ENCODE measurements around the gene PPP4R4.

Gene PPP4R4

GRCh38 chr14:94126419-94126677, 47.8 kb upstream of the PPP4R4 start:
- Histone ChIP-seq H2AK5ac (ENCODE audit: low read length, severe bottlenecking) (no peak overlapping the region), H3K36me3 (ENCODE audit: control insufficient read depth in 1 of 2, insufficient read depth in 2 of 2, low read depth in 1 of 2, low read length in 2 of 2) (peaks cover 14 to 23% of the 10 kb centered on the region in 2 experiments), H3K79me1 (replicated peaks; ENCODE audit: low read length, poor library complexity, severe bottlenecking) (peaks cover 6% of the 10 kb centered on the region), H3K4ac (ENCODE audit: low read depth in 1 of 2, low read length in 2 of 2) (no peak overlapping the region), H3K4me2 (ENCODE audit: low read length, poor library complexity, severe bottlenecking) (no peak overlapping the region), H2BK12ac (ENCODE audit: low read length in 2 of 2) (no peak overlapping the region), H2BK15ac (ENCODE audit: low read depth, poor library complexity, severe bottlenecking) (no peak overlapping the region), H3K4me3 (ENCODE audit: insufficient read depth in 1 of 2, low read depth in 1 of 2, low read length in 2 of 2) (no peak overlapping the region), H3K23ac (ENCODE audit: low read length in 2 of 2) (no peak overlapping the region), H3K9ac (ENCODE audit: low read length) (no peak overlapping the region), H3K27ac (ENCODE audit: low read length, poor library complexity, severe bottlenecking) (no peak overlapping the region), H3K9me3 (ENCODE audit: control insufficient read depth, low read length) (no peaks in the 10 kb centered on the region), H4K8ac (ENCODE audit: low read length) (no peak overlapping the region), H2AFZ (ENCODE audit: low read depth, low read length) (no peak overlapping the region), H2BK5ac (ENCODE audit: low read depth, low read length, poor library complexity, severe bottlenecking) (no peak overlapping the region), H3K18ac (ENCODE audit: low read depth in 1 of 2, low read length in 2 of 2) (no peak overlapping the region), H3K27me3 (ENCODE audit: control insufficient read depth in 1 of 2, insufficient read depth in 1 of 2, low read length in 2 of 2) (no peaks in the 10 kb centered on the region), H3K14ac (ENCODE audit: low read length in 2 of 2) (no peak overlapping the region), H3K4me1 (ENCODE audit: control insufficient read depth, insufficient read depth, low read depth, low read length) (peaks cover 14% of the 10 kb centered on the region), H2BK120ac (ENCODE audit: low read depth, low read length) (no peak overlapping the region), H4K91ac (ENCODE audit: low read length) (no peak overlapping the region)
- no peak for DNase-seq
- 89% methylated on average over 1 of the region's 1 CpG for WGBS

GRCh38 chr14:94126800-94127199, 47.3 kb upstream of the PPP4R4 start:
- Histone ChIP-seq H4K8ac (ENCODE audit: low read length) (no peak overlapping the region), H3K4me2 (ENCODE audit: low read length, poor library complexity, severe bottlenecking) (no peak overlapping the region), H3K4me3 (ENCODE audit: insufficient read depth in 1 of 2, low read depth in 1 of 2, low read length in 2 of 2) (no peak overlapping the region), H3K4me1 (ENCODE audit: control insufficient read depth, insufficient read depth, low read depth, low read length) (peaks cover 14% of the 10 kb centered on the region), H2AFZ (ENCODE audit: low read depth, low read length) (no peak overlapping the region), H3K27me3 (ENCODE audit: control insufficient read depth in 1 of 2, insufficient read depth in 1 of 2, low read length in 2 of 2) (no peaks in the 10 kb centered on the region), H2BK12ac (ENCODE audit: low read length in 2 of 2) (no peak overlapping the region), H3K36me3 (ENCODE audit: control insufficient read depth in 1 of 2, insufficient read depth in 2 of 2, low read depth in 1 of 2, low read length in 2 of 2) (peaks cover 14 to 23% of the 10 kb centered on the region in 2 experiments), H3K9me3 (ENCODE audit: control insufficient read depth, low read length) (no peaks in the 10 kb centered on the region), H3K23ac (ENCODE audit: low read length in 2 of 2) (no peak overlapping the region), H3K18ac (ENCODE audit: low read depth in 1 of 2, low read length in 2 of 2) (no peak overlapping the region), H3K14ac (ENCODE audit: low read length in 2 of 2) (no peak overlapping the region), H3K9ac (ENCODE audit: low read length) (no peak overlapping the region), H3K79me1 (replicated peaks; ENCODE audit: low read length, poor library complexity, severe bottlenecking) (peaks cover 6% of the 10 kb centered on the region), H3K4ac (ENCODE audit: low read depth in 1 of 2, low read length in 2 of 2) (no peak overlapping the region), H2AK5ac (ENCODE audit: low read length, severe bottlenecking) (no peak overlapping the region), H2BK5ac (ENCODE audit: low read depth, low read length, poor library complexity, severe bottlenecking) (no peak overlapping the region), H2BK15ac (ENCODE audit: low read depth, poor library complexity, severe bottlenecking) (no peak overlapping the region), H2BK120ac (ENCODE audit: low read depth, low read length) (no peak overlapping the region), H4K91ac (ENCODE audit: low read length) (no peak overlapping the region), H3K27ac (ENCODE audit: low read length, poor library complexity, severe bottlenecking) (no peak overlapping the region)
- WGBS = 92% methylated on average over 5 of the region's 5 CpGs
- DNase-seq = no peak

- Histone ChIP-seq H3K4me1 (ENCODE audit: control insufficient read depth, insufficient read depth, low read depth, low read length) (peaks cover 14% of the 10 kb centered on the region), H2BK12ac (ENCODE audit: low read length in 2 of 2) (no peak overlapping the region), H2AK5ac (ENCODE audit: low read length, severe bottlenecking) (no peak overlapping the region), H2AFZ (ENCODE audit: low read depth, low read length) (no peak overlapping the region), H3K36me3 (ENCODE audit: control insufficient read depth in 1 of 2, insufficient read depth in 2 of 2, low read depth in 1 of 2, low read length in 2 of 2) (peaks cover 14 to 23% of the 10 kb centered on the region in 2 experiments), H3K9me3 (ENCODE audit: control insufficient read depth, low read length) (no peaks in the 10 kb centered on the region), H4K91ac (ENCODE audit: low read length) (no peak overlapping the region), H3K9ac (ENCODE audit: low read length) (no peak overlapping the region), H3K18ac (ENCODE audit: low read depth in 1 of 2, low read length in 2 of 2) (no peak overlapping the region), H3K27ac (ENCODE audit: low read length, poor library complexity, severe bottlenecking) (no peak overlapping the region), H2BK15ac (ENCODE audit: low read depth, poor library complexity, severe bottlenecking) (no peak overlapping the region), H3K79me1 (replicated peaks; ENCODE audit: low read length, poor library complexity, severe bottlenecking) (peaks cover 6% of the 10 kb centered on the region), H3K27me3 (ENCODE audit: control insufficient read depth in 1 of 2, insufficient read depth in 1 of 2, low read length in 2 of 2) (no peaks in the 10 kb centered on the region), H4K8ac (ENCODE audit: low read length) (no peak overlapping the region), H3K4me3 (ENCODE audit: insufficient read depth in 1 of 2, low read depth in 1 of 2, low read length in 2 of 2) (no peak overlapping the region), H3K4ac (ENCODE audit: low read depth in 1 of 2, low read length in 2 of 2) (no peak overlapping the region), H3K14ac (ENCODE audit: low read length in 2 of 2) (no peak overlapping the region), H3K4me2 (ENCODE audit: low read length, poor library complexity, severe bottlenecking) (no peak overlapping the region), H2BK120ac (ENCODE audit: low read depth, low read length) (no peak overlapping the region), H3K23ac (ENCODE audit: low read length in 2 of 2) (no peak overlapping the region), H2BK5ac (ENCODE audit: low read depth, low read length, poor library complexity, severe bottlenecking) (no peak overlapping the region)
- 88% methylated on average over 4 of the region's 6 CpGs for WGBS
- DNase-seq = no peak
Measured at GRCh38 chr14:94127330-94127729, 46.8 kb upstream of the PPP4R4 start.

GRCh38 chr14:94128216-94128839, 45.8 kb upstream of the PPP4R4 start:
- Histone ChIP-seq H3K23ac (ENCODE audit: low read length in 2 of 2) (no peak overlapping the region), H3K27ac (ENCODE audit: low read length, poor library complexity, severe bottlenecking) (no peak overlapping the region), H3K9me3 (ENCODE audit: control insufficient read depth, low read length) (no peaks in the 10 kb centered on the region), H4K8ac (ENCODE audit: low read length) (no peak overlapping the region), H3K79me1 (replicated peaks; ENCODE audit: low read length, poor library complexity, severe bottlenecking) (peaks cover 6% of the 10 kb centered on the region), H2BK15ac (ENCODE audit: low read depth, poor library complexity, severe bottlenecking) (no peak overlapping the region), H2BK5ac (ENCODE audit: low read depth, low read length, poor library complexity, severe bottlenecking) (no peak overlapping the region), H3K36me3 (ENCODE audit: control insufficient read depth in 1 of 2, insufficient read depth in 2 of 2, low read depth in 1 of 2, low read length in 2 of 2) (peaks cover 14 to 23% of the 10 kb centered on the region in 2 experiments), H3K9ac (ENCODE audit: low read length) (peak overlapping the region; percentile 92), H2BK120ac (ENCODE audit: low read depth, low read length) (no peak overlapping the region), H3K27me3 (ENCODE audit: control insufficient read depth in 1 of 2, insufficient read depth in 1 of 2, low read length in 2 of 2) (no peaks in the 10 kb centered on the region), H4K91ac (ENCODE audit: low read length) (no peak overlapping the region), H3K4me2 (ENCODE audit: low read length, poor library complexity, severe bottlenecking) (no peak overlapping the region), H2BK12ac (ENCODE audit: low read length in 2 of 2) (no peak overlapping the region), H3K18ac (ENCODE audit: low read depth in 1 of 2, low read length in 2 of 2) (no peak overlapping the region), H2AK5ac (ENCODE audit: low read length, severe bottlenecking) (no peak overlapping the region), H2AFZ (ENCODE audit: low read depth, low read length) (no peak overlapping the region), H3K14ac (ENCODE audit: low read length in 2 of 2) (no peak overlapping the region), H3K4me1 (ENCODE audit: control insufficient read depth, insufficient read depth, low read depth, low read length) (peaks cover 13% of the 10 kb centered on the region), H3K4ac (ENCODE audit: low read depth in 1 of 2, low read length in 2 of 2) (no peak overlapping the region), H3K4me3 (ENCODE audit: insufficient read depth in 1 of 2, low read depth in 1 of 2, low read length in 2 of 2) (peak overlapping the region in 1 of 2 experiments; percentile 87)
- 85% methylated on average over 14 of the region's 14 CpGs for WGBS
- no peak for DNase-seq

Measured in mesenchymal stem cell (in vitro differentiated cells and primary cell).